NK-92 (cell line): ENCODE results near the gene PHF20.
A peak's percentile ranks its signal among the peaks of the same experiment; 100 is the strongest.
"Not testable (repeated sequence)": the region's sequence is repeated elsewhere in the genome, so short reads cannot be mapped to it uniquely, and the experiment has no call there.

Source experiments
- DNase-seq: peaks from one replicate; lab custom pipeline; 2025; ENCODE audit not compliant: unreplicated experiment; lab: John Stamatoyannopoulos, UW

PHF20 gene

GRCh38 chr20:35771689-35772562, at the start of gene PHF20:
TSS of gene PHF20 (plus strand) at chr20:35772015. CDS start at chr20:35801523, 29,508 bp downstream.
- DNase-seq, result peak; percentile 93

GRCh38 chr20:35723275-35723639, 48.6 kb upstream of the PHF20 start:
- DNase-seq, result not testable (repeated sequence)

GRCh38 chr20:35723652-35724320, 48.0 kb upstream of the PHF20 start:
- DNase-seq, result not testable (repeated sequence)

- DNase-seq, result no peak
Measured at GRCh38 chr20:35724321-35725230, 47.2 kb upstream of the PHF20 start.

- DNase-seq, result no peak
Measured at GRCh38 chr20:35726842-35727711, 44.7 kb upstream of the PHF20 start.

GRCh38 chr20:35729283-35729807, 42.5 kb upstream of the PHF20 start:
- DNase-seq, result no peak

GRCh38 chr20:35729836-35730582, 41.8 kb upstream of the PHF20 start:
- DNase-seq, result no peak

GRCh38 chr20:35730583-35731468, 41.0 kb upstream of the PHF20 start:
- DNase-seq, result no peak

GRCh38 chr20:35731469-35731788, 40.4 kb upstream of the PHF20 start:
- DNase-seq, result no peak

GRCh38 chr20:35731862-35732643, 39.8 kb upstream of the PHF20 start:
- no peak for DNase-seq

- DNase-seq, result no peak
Measured at GRCh38 chr20:35732644-35732982, 39.2 kb upstream of the PHF20 start.

- no peak for DNase-seq
Measured at GRCh38 chr20:35734374-35734773, 37.4 kb upstream of the PHF20 start.

- DNase-seq, result no peak
Measured at GRCh38 chr20:35734777-35735649, 36.8 kb upstream of the PHF20 start.

GRCh38 chr20:35735826-35736470, 35.9 kb upstream of the PHF20 start:
- no peak for DNase-seq

- DNase-seq, result no peak
Measured at GRCh38 chr20:35737865-35738333, 33.9 kb upstream of the PHF20 start.
